ENCODE data around the gene MRPL16.

DNA sequence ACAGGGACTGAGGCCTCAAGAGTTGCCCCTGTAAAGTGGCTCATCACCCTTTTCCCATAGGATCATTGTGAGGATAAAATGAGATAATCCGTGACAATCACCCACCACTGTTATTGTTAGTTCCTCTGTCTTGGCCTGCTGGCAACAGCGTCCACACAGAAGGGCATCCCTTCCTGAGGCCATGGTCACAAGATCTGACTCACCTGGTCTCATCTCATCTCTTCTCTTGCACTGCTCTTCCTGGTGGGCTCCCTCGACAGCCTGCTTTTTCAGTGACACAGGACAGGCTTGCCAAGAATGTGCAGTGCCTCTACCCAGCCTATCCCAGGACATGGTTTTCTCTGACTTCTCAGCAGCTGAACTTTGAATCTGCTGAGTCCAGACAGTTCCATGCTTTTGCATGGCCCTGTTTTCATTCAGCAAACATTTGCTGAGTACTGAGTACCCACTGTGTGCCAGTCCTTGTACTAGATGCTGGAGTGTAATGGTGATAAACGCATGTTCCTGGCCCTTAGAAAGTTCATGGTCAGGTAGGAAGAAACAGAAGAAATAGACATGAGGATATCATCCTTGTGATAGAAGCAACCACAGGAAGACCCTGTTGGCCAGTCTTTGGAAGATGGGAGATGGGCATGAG is 52.1 kb downstream of the MRPL16 start:
- TF ChIP-seq, protein P1, sequence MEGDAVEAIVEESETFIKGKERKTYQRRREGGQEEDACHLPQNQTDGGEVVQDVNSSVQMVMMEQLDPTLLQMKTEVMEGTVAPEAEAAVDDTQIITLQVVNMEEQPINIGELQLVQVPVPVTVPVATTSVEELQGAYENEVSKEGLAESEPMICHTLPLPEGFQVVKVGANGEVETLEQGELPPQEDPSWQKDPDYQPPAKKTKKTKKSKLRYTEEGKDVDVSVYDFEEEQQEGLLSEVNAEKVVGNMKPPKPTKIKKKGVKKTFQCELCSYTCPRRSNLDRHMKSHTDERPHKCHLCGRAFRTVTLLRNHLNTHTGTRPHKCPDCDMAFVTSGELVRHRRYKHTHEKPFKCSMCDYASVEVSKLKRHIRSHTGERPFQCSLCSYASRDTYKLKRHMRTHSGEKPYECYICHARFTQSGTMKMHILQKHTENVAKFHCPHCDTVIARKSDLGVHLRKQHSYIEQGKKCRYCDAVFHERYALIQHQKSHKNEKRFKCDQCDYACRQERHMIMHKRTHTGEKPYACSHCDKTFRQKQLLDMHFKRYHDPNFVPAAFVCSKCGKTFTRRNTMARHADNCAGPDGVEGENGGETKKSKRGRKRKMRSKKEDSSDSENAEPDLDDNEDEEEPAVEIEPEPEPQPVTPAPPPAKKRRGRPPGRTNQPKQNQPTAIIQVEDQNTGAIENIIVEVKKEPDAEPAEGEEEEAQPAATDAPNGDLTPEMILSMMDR (CRISPR knock-in tag; IDR thresholded peaks at IDR 0.05): no peak
- TF ChIP-seq, protein P2, sequence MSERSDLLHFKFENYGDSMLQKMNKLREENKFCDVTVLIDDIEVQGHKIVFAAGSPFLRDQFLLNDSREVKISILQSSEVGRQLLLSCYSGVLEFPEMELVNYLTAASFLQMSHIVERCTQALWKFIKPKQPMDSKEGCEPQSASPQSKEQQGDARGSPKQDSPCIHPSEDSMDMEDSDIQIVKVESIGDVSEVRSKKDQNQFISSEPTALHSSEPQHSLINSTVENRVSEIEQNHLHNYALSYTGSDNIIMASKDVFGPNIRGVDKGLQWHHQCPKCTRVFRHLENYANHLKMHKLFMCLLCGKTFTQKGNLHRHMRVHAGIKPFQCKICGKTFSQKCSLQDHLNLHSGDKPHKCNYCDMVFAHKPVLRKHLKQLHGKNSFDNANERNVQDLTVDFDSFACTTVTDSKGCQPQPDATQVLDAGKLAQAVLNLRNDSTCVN (CRISPR knock-in tag; IDR thresholded peaks at IDR 0.05; ENCODE audit: borderline replicate concordance): no peak
- no peak for TF ChIP-seq ZNF124 (CRISPR knock-in tag; IDR thresholded peaks at IDR 0.05)
- TF ChIP-seq, protein P3, sequence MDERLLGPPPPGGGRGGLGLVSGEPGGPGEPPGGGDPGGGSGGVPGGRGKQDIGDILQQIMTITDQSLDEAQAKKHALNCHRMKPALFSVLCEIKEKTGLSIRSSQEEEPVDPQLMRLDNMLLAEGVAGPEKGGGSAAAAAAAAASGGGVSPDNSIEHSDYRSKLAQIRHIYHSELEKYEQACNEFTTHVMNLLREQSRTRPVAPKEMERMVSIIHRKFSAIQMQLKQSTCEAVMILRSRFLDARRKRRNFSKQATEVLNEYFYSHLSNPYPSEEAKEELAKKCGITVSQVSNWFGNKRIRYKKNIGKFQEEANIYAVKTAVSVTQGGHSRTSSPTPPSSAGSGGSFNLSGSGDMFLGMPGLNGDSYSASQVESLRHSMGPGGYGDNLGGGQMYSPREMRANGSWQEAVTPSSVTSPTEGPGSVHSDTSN (CRISPR knock-in tag; IDR thresholded peaks at IDR 0.05): no peak
- no peak for TF ChIP-seq SMC3 (IDR thresholded peaks at IDR 0.05; ENCODE audit: low read length)
- TF ChIP-seq, protein P4, sequence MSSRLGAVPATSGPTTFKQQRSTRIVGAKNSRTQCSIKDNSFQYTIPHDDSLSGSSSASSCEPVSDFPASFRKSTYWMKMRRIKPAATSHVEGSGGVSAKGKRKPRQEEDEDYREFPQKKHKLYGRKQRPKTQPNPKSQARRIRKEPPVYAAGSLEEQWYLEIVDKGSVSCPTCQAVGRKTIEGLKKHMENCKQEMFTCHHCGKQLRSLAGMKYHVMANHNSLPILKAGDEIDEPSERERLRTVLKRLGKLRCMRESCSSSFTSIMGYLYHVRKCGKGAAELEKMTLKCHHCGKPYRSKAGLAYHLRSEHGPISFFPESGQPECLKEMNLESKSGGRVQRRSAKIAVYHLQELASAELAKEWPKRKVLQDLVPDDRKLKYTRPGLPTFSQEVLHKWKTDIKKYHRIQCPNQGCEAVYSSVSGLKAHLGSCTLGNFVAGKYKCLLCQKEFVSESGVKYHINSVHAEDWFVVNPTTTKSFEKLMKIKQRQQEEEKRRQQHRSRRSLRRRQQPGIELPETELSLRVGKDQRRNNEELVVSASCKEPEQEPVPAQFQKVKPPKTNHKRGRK (CRISPR knock-in tag; IDR thresholded peaks at IDR 0.05): no peak
- no peak for TF ChIP-seq SMAD3 (CRISPR knock-in tag; IDR thresholded peaks at IDR 0.05)
